ENCODE data around the gene DGKQ. TPM values are rescaled to one million over a fixed set of nuclear protein-coding genes. Genes with fewer than 3 reads are reported as not detected.

The DGKQ gene
- total and polyA plus RNA-seq, 9 of the 15 experiments (the other 6 are each of a cell fraction or from before 2014, with no cell fraction given), result 0.17 to 22.0 (median 5.6) TPM

- H3K4me2 ChIP-seq (ENCODE audit: insufficient read depth, low read length), result peak overlapping the region; percentile 79
- in situ Hi-C loops (cut with MboI), result no loop called here
- peaks cover 0 to 67% of the 10 kb centered on the region in 2 experiments; a peak in 4 of 5 replicates for H3K4me1 ChIP-seq (replicated peaks in 1 of 2; ENCODE audit: control insufficient read depth in 2 of 2, insufficient read depth in 2 of 2, low read length in 2 of 2)
- 4% methylated on average over 51 of the region's 65 CpGs for WGBS (ENCODE audit: insufficient coverage, low coverage, missing lambda C conversion rate)
- no peaks in the 10 kb centered on the region for H3K9me3 ChIP-seq (replicated peaks; ENCODE audit: control insufficient read depth, insufficient read depth, low read depth, low read length)
- FAIRE-seq (no peak), DNase-seq (ENCODE audit: extremely low read depth in 1 of 4, low spot score in 3 of 4) (peak in 3 of 4 experiments; percentile 43 to 75 (median 74)), ATAC-seq (peak; percentile 48)
- no peaks in the 10 kb centered on the region; the same call in 1 of the 2 replicates for H4K20me1 ChIP-seq (replicated peaks; ENCODE audit: control insufficient read depth, insufficient read depth, low read length)
- H3K79me2 ChIP-seq (ENCODE audit: control insufficient read depth, insufficient read depth, low read length), result peaks cover 10% of the 10 kb centered on the region; the same call in 2 of the 3 replicates
- H3K27me3 ChIP-seq (ENCODE audit: control insufficient read depth in 2 of 2, insufficient read depth in 2 of 2, low read length in 2 of 2), result no peaks in the 10 kb centered on the region
- peaks cover 3% of the 10 kb centered on the region; the same call in 1 of the 3 replicates for H3K36me3 ChIP-seq (ENCODE audit: control insufficient read depth, insufficient read depth, low read length)
- H3K9ac ChIP-seq (ENCODE audit: insufficient read depth in 1 of 2, low read depth in 2 of 2, low read length in 2 of 2), result peak overlapping the region; percentile 64 to 95; a peak in 3 of 4 replicates
- intact Hi-C loops (cut with micrococcal nuclease), result loop anchor here (2.0 kb wide), 1 partner anchor 42 kb away; no protein-coding TSS in a partner anchor
- ChIA-PET POLR2A (interaction anchor here (0.9 kb wide), 1 partner anchor 14 kb away, joined by 3 read pairs; the partner anchor contains the start of gene IDUA), CTCF (ENCODE audit: low intra/inter-chr PET ratio) (no interaction called here)
- peak overlapping the region; percentile 51; the same call in 2 of the 3 replicates for H3K27ac ChIP-seq (ENCODE audit: extremely low read depth, low read depth, low read length)
- H3K4me3 ChIP-seq, result peak overlapping the region; percentile 79
- 0 out of 2 replicates have a peak overlapping the region, but pooled peaks have one; percentile 45 for H2AFZ ChIP-seq (ENCODE audit: low read depth, low read length)
- BruUV-seq (replicated peaks), result TSS peak; percentile 46
- H3K9me1 ChIP-seq (ENCODE audit: control insufficient read depth, insufficient read depth, low read length), result no peaks in the 10 kb centered on the region
- TF ChIP-seq TAF7 (tag; IDR thresholded peaks at IDR 0.05), result no peak
- TF ChIP-seq PHF8 (IDR thresholded peaks at IDR 0.05; ENCODE audit: borderline replicate concordance, low read length), result peak; percentile 7; the same call in 1 of the 2 replicates
- TF ChIP-seq RB1 (IDR thresholded peaks at IDR 0.05; ENCODE audit: low read depth), result 0 out of 2 replicates have a peak, but pooled peaks have one; percentile 17
- peak; percentile 7 for TF ChIP-seq PHF20 (IDR thresholded peaks at IDR 0.05; ENCODE audit: partially characterized antibody)
- no peak for TF ChIP-seq ZNF134 (CRISPR knock-in tag; conservative IDR thresholded peaks at IDR 0.05)
- no peak for TF ChIP-seq HDAC8 (tag; IDR thresholded peaks at IDR 0.05)
- no peak for TF ChIP-seq SP2 (IDR thresholded peaks at IDR 0.05; ENCODE audit: extremely low read depth, low read depth, low read length, poor library complexity, severe bottlenecking)
- peak; percentile 34; the same call in 1 of the 2 replicates for TF ChIP-seq POLR2G (IDR thresholded peaks at IDR 0.05; ENCODE audit: low read depth, low read length)
- peak; percentile 55 for TF ChIP-seq L3MBTL2 (IDR thresholded peaks at IDR 0.05)
- TF ChIP-seq NRF1 (conservative IDR thresholded peaks at IDR 0.05 in 1 of 2, IDR thresholded peaks at IDR 0.05 in 1 of 2), result peak in 1 of 2 experiments; percentile 18; a peak in 1 of 4 replicates
- no peak for TF ChIP-seq NFRKB (IDR thresholded peaks at IDR 0.05; ENCODE audit: low read depth)
- peak; percentile 64 for TF ChIP-seq EGR1 (conservative IDR thresholded peaks at IDR 0.05)
- TF ChIP-seq CGGBP1 (CRISPR knock-in tag; IDR thresholded peaks at IDR 0.05), result no peak
- peak; percentile 53; the same call in 1 of the 2 replicates for TF ChIP-seq FOXP1 (CRISPR knock-in tag; IDR thresholded peaks at IDR 0.05)
- peak; percentile 44; the same call in 1 of the 2 replicates for TF ChIP-seq SAFB (IDR thresholded peaks at IDR 0.05; ENCODE audit: borderline replicate concordance, low read depth, low read length)
- TF ChIP-seq HNRNPL (IDR thresholded peaks at IDR 0.05; ENCODE audit: low read depth, low read length), result peak; percentile 65; the same call in 1 of the 2 replicates
- TF ChIP-seq CEBPB (tag; IDR thresholded peaks at IDR 0.05), result no peak
- TF ChIP-seq RBFOX2 (IDR thresholded peaks at IDR 0.05; ENCODE audit: low read depth, low read length), result 0 out of 2 replicates have a peak, but pooled peaks have one; percentile 18
- TF ChIP-seq TFAP4 (CRISPR knock-in tag; IDR thresholded peaks at IDR 0.05; ENCODE audit: borderline replicate concordance), result peak; percentile 59; the same call in 1 of the 2 replicates
Measured at GRCh38 chr4:972651-973424, 531 bp downstream of the DGKQ start.
